PFSK-1 (cell line): ENCODE data around the gene ERFE.

Source experiments
- FOXP2 ChIP-seq: optimal IDR thresholded peaks from 2 replicates; pipeline ENCODE3; 2011; ENCODE audit warnings: borderline replicate concordance, control low read depth, inconsistent platforms; ENCODE audit not compliant: insufficient read depth; ENCODE audit errors: extremely low read length, extremely low read depth
- POLR2AphosphoS5 ChIP-seq: IDR thresholded peaks from 2 replicates; pipeline ENCODE4 v1.6.1; 2012; ENCODE audit warnings: low read depth, mild to moderate bottlenecking, control low read depth, low read length, moderate library complexity
- REST ChIP-seq, 2 experiments: IDR thresholded peaks; 2 replicates each; pipeline versions ENCODE4 v1.6.1 to v1.8.0; 2011 to 2012; ENCODE audit warnings: low read depth in 2 of 2, low read length in 2 of 2, control low read depth in 1 of 2, inconsistent platforms in 1 of 2, mild to moderate bottlenecking in 1 of 2, moderate library complexity in 1 of 2; ENCODE audit not compliant: insufficient read depth in 1 of 2
- SIN3A ChIP-seq: IDR thresholded peaks from 2 replicates; pipeline ENCODE4 v1.6.1; 2012; ENCODE audit warnings: mild to moderate bottlenecking, low read length, moderate library complexity, borderline replicate concordance; ENCODE audit not compliant: insufficient read depth
- TAF1 ChIP-seq: IDR thresholded peaks from 2 replicates; pipeline ENCODE4 v1.6.1; 2012; ENCODE audit warnings: low read length, control low read depth, borderline replicate concordance; ENCODE audit not compliant: insufficient read depth

GRCh38 chr2:238182362-238182761 lies 23.6 kb downstream of the ERFE start:
- TF ChIP-seq SIN3A (no peak), FOXP2 (no peak), POLR2AphosphoS5 (no peak), TAF1 (no peak), REST (IDR thresholded peaks at IDR 0.05; ENCODE audit: insufficient read depth in 1 of 2, low read depth in 2 of 2, low read length in 2 of 2) (no peak)
